Loucy (cell line): ENCODE results near the gene SYT9.

ENCODE experiments used
- EZH2phosphoT487 ChIP-seq: fragments of 200-600 bp; IDR thresholded peaks from 2 replicates; pipeline ENCODE4 v1.6.1; 2018; ENCODE audit warnings: antibody characterized with exemption, mild to moderate bottlenecking, moderate library complexity, borderline replicate concordance
- TF ChIP-seq, protein P1 (sequence below): fragments of 200-600 bp; sonication (generic); conservative IDR thresholded peaks from 2 replicates; pipeline ENCODE4 v1.5.1; 2014; ENCODE audit warnings: mild to moderate bottlenecking, antibody characterized with exemption, low read length

DNA sequence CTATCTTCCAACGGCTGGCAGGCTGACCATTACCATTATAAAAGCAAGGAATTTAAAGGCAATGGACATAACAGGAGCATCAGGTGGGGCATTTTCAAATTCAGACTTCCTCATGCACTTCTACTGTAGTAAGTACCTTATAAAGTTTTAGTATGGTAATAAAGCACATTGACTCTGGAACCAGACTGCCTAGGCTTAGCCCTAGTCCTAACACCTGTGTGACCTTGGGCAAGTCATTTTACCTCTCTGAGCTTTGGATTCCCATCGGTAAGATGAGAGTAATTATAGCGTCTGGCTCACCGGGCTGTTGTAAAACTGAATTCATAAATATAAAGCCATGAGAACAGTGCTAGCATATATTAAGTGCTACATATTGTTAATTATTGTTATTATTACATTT, 164.4 kb downstream of the SYT9 start:
- TF ChIP-seq, protein P1, sequence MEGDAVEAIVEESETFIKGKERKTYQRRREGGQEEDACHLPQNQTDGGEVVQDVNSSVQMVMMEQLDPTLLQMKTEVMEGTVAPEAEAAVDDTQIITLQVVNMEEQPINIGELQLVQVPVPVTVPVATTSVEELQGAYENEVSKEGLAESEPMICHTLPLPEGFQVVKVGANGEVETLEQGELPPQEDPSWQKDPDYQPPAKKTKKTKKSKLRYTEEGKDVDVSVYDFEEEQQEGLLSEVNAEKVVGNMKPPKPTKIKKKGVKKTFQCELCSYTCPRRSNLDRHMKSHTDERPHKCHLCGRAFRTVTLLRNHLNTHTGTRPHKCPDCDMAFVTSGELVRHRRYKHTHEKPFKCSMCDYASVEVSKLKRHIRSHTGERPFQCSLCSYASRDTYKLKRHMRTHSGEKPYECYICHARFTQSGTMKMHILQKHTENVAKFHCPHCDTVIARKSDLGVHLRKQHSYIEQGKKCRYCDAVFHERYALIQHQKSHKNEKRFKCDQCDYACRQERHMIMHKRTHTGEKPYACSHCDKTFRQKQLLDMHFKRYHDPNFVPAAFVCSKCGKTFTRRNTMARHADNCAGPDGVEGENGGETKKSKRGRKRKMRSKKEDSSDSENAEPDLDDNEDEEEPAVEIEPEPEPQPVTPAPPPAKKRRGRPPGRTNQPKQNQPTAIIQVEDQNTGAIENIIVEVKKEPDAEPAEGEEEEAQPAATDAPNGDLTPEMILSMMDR = no peak
- TF ChIP-seq EZH2phosphoT487 = no peak
